Urinary bladder (tissue), 4 donors: ENCODE data around the gene FANCD2. TPM values are rescaled to one million over a fixed set of nuclear protein-coding genes. Genes with fewer than 3 reads are reported as not detected.
A peak's percentile ranks its signal among the peaks of the same experiment; 100 is the strongest.
"Not testable (repeated sequence)": the region's sequence is repeated elsewhere in the genome, so short reads cannot be mapped to it uniquely, and the experiment has no call there.

Experiments used
- DNase-seq: peaks from one replicate; pipeline ENCODE4 v3.0.0-alpha.2; 2015; ENCODE audit errors: extremely low spot score
- H3K27ac ChIP-seq: one replicate; pipeline ENCODE4 v1.5.1; 2013; ENCODE audit warnings: low read depth, mild to moderate bottlenecking, moderate library complexity
- H3K36me3 ChIP-seq: one replicate; pipeline ENCODE4 v1.6.1; 2013; ENCODE audit warnings: mild to moderate bottlenecking, moderate library complexity; ENCODE audit not compliant: insufficient read depth
- H3K4me1 ChIP-seq: one replicate; pipeline ENCODE4 v1.6.1; 2013; ENCODE audit warnings: mild to moderate bottlenecking, moderate library complexity; ENCODE audit not compliant: insufficient read depth
- H3K4me3 ChIP-seq: one replicate; pipeline ENCODE4 v1.5.1; 2013; ENCODE audit warnings: low read depth, low read length
- WGBS: extraction: QIAGEN DNeasy Blood & Tissue Kit; methylation state at CpG from one replicate; pipeline ENCODE4 v1.1.7; 2013; 5-methylcytosine and 5-hydroxymethylcytosine counted together
- polyA plus RNA-seq: library from polyadenylated mRNA; stranded (reverse); fragments of 200-250 nt; gene quantifications from one replicate; pipeline ENCODE4 v1.2.3, GENCODE V29; 2013
- total RNA-seq: library from RNA; depleted of rRNA; stranded (reverse); fragments of >200 nt; gene quantifications from one replicate; pipeline ENCODE4 v1.2.3, GENCODE V29; 2014
- donor health status: healthy with polysubstance abuse.
- donor health status: healthy.

The FANCD2 gene
- total and polyA plus RNA-seq, 2 donors = 1.7 to 12.1 TPM

DNA sequence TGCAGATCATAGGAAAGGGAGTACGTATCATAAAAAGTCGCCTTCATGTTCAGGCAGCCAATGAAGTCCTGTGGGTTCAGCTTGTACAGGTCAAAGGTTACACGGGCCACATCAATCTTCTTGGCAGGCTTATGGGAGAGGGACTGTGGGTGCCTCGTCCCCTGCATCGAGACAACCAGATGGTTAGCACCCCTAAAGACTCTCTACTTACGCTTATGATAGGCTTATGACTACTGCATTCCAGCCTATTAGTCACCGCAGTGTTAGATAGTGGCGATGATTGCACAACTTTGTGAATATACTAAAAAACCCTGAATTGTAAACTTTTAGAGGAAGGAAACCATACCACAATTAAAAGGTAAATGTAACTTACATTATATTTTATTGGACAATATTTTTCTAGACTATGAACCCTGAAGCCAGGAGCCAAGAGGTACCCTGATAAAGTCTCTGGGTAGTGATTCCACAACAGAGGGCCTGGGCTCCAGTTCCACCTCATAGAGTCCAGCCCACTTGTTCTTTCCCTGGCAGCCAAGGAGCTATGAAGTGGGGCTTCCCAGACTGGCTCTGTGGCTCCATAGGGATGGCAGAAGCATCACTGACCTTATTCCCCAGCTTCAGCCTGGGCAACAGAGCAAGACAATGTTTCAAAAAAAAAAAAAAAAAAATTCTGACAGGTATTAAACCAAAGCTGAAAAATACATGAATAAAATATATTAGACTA lies 2.5 kb upstream of the FANCD2 start:
- 83% methylated on average over 8 of the region's 8 CpGs for WGBS

DNA sequence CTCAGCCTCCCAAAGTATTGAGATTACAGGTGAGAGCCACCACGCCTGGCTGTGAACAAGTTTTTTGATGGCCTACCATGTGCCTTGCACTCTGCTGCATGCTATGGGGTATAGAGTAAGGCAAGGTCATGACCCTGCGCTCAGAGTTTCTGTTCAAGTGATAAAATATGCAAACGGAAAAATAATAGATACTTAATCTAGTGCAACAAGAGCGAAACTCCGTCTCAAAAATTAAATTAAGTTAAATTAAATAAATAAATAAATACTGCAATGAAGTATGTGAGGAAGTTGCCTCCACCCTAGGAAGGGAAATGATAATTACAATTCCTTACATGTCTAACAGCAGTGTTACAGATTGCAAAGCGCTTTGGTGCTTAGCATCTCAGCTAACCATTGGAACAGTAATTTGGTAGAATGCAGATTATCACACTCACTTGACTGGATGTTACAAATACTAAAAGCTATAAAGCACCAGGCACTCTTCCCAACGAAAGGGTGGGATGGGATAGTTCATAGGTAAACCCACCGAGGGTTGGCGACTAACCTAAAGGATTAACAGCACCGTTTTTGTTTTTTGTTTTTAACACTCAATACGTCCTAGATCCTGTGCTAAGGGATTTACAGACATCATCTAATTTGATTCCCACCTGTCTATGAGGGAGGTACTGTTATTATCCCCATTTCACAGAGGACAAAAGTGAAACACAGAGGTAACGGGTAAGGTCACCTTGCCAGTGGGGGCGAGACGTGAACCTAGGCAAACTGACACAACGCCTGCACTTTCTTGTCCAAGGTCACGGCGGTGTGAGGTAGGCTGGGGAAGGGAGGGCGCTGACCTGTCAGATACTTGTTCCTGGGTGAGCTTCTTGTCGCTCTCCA lies 793 bp upstream of the FANCD2 start:
- DNase-seq = no peak
- Histone ChIP-seq H3K4me3 (peak overlapping the region; percentile 85), H3K27ac (no peak overlapping the region), H3K4me1 (peaks cover 3% of the 10 kb centered on the region), H3K36me3 (no peaks in the 10 kb centered on the region)
- WGBS = 28% methylated on average over 19 of the region's 19 CpGs

More for the DNA sequence above, 2.5 kb upstream of the FANCD2 start:
- no peak for DNase-seq
- Histone ChIP-seq H3K27ac (no peak overlapping the region), H3K36me3 (no peaks in the 10 kb centered on the region), H3K4me1 (peaks cover 3% of the 10 kb centered on the region), H3K4me3 (no peak overlapping the region)

GRCh38 chr3:10041034-10041433 lies 14.8 kb downstream of the FANCD2 start:
- no peak for DNase-seq
- H3K4me3 ChIP-seq = no peak overlapping the region
- H3K4me1 ChIP-seq = no peaks in the 10 kb centered on the region
- 97% methylated on average over 5 of the region's 5 CpGs for WGBS
- H3K27ac ChIP-seq = no peak overlapping the region
- H3K36me3 ChIP-seq = no peaks in the 10 kb centered on the region

DNA sequence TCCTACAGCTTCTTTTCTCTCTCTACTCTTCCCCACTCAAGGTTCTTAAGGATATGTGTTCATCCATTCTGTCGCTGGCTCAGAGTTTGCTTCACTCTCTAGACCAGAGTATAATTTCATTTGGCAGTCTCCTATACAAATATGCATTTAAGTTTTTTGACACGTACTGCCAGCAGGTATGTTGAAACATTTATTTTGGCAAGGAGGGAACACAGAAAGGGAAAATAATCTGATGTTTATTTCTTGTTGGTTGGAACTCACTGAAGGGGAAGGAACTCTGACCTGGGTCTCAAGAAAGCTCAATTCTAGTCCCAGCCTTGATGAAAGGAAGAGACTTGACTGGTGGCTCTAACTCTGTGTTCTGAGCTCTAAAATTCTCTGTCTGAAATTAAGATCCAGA lies 21.6 kb downstream of the FANCD2 start:
- H3K4me1 ChIP-seq = no peaks in the 10 kb centered on the region
- no peak overlapping the region for H3K27ac ChIP-seq
- DNase-seq = no peak
- 77% methylated on average over 2 of the region's 2 CpGs for WGBS
- no peaks in the 10 kb centered on the region for H3K36me3 ChIP-seq
- H3K4me3 ChIP-seq = no peak overlapping the region

DNA sequence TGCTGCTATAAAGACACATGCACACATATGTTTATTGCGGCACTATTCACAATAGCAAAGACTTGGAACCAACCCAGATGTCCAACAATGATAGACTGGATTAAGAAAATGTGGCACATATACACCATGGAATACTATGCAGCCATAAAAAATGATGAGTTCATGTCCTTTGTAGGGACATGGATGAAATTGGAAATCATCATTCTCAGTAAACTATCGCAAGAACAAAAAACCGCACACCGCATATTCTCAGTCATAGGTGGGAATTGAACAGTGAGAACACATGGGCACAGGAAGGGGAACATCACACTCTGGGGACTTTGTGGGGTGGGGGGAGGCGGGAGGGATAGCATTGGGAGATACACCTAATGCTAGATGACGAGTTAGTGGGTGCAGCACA lies 26.8 kb downstream of the FANCD2 start:
- not testable (repeated sequence) for H3K36me3 ChIP-seq, H3K27ac ChIP-seq, H3K4me3 ChIP-seq, DNase-seq, H3K4me1 ChIP-seq
- 96% methylated on average over 5 of the region's 6 CpGs for WGBS

DNA sequence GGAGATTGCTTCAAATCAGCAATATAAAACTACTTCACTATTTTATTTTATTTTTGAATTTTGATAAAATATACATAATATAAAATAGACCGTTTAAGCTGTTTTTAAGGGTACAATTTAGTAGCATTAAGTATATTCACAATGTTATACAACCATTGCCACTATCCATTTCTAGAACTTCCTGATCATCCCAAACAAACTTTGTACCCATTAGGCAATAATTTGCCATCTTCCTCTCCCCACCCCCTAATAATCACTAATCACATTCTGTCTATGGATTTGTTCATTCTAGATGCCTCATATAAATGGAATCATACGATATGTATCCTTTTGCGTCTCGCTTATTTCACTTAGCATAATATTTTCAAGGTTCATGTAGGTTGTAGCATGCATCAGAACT lies 28.9 kb downstream of the FANCD2 start:
- Histone ChIP-seq H3K4me1 (no peaks in the 10 kb centered on the region), H3K4me3 (no peak overlapping the region), H3K27ac (no peak overlapping the region), H3K36me3 (no peaks in the 10 kb centered on the region)
- whole genome bisulfite sequencing = 98% methylated on average over 4 of the region's 4 CpGs
- no peak for DNase-seq

GRCh38 chr3:10070077-10070476 lies 43.8 kb downstream of the FANCD2 start:
- not testable (repeated sequence) for H3K27ac ChIP-seq, H3K4me1 ChIP-seq, H3K4me3 ChIP-seq, H3K36me3 ChIP-seq, DNase-seq
- 94% methylated on average over 31 of the region's 33 CpGs for WGBS

- Histone ChIP-seq H3K27ac (no peak overlapping the region), H3K4me3 (no peak overlapping the region), H3K4me1 (no peaks in the 10 kb centered on the region), H3K36me3 (no peaks in the 10 kb centered on the region)
- DNase-seq = no peak
Measured at GRCh38 chr3:10074666-10075065, 48.4 kb downstream of the FANCD2 start.

- DNase-seq = no peak
- H3K4me1 ChIP-seq = no peaks in the 10 kb centered on the region
- H3K36me3 ChIP-seq = no peaks in the 10 kb centered on the region
- H3K27ac ChIP-seq = no peak overlapping the region
- no peak overlapping the region for H3K4me3 ChIP-seq
- 90% methylated on average over 4 of the region's 4 CpGs for WGBS
Measured at GRCh38 chr3:10081871-10082270, 55.6 kb downstream of the FANCD2 start.

- H3K4me1 ChIP-seq = no peaks in the 10 kb centered on the region
- no peaks in the 10 kb centered on the region for H3K36me3 ChIP-seq
- WGBS = 88% methylated on average over 1 of the region's 1 CpG
- DNase-seq = no peak
- no peak overlapping the region for H3K4me3 ChIP-seq
- no peak overlapping the region for H3K27ac ChIP-seq
Measured at GRCh38 chr3:10085738-10086137, 59.5 kb downstream of the FANCD2 start.

GRCh38 chr3:10088256-10088655 lies 62.0 kb downstream of the FANCD2 start:
- H3K36me3 ChIP-seq = peaks cover 1% of the 10 kb centered on the region
- no peak overlapping the region for H3K27ac ChIP-seq
- 90% methylated on average over 4 of the region's 4 CpGs for WGBS

DNA sequence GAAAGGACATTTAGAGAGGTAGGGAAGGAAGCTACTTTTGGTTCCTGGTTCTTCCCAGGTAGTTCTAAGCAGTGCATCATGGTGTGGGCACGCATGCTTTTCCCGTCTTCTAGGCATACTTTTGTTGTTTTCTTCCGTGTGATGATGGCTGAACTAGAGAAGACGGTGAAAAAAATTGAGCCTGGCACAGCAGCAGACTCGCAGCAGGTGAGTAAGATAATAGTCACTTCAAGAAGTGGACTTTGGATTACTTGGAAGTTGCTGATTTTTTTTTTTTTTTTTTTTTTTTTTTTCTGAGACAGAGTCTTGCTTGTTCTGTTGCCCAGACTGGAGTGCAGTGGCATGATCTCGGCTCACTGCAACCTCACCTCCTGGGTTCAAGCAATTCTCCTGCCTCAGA lies 63.9 kb downstream of the FANCD2 start:
- Histone ChIP-seq H3K27ac (no peak overlapping the region), H3K4me3 (no peak overlapping the region), H3K4me1 (no peaks in the 10 kb centered on the region), H3K36me3 (peaks cover 1% of the 10 kb centered on the region)
- no peak for DNase-seq
- WGBS = 97% methylated on average over 6 of the region's 6 CpGs

More at GRCh38 chr3:10088256-10088655, 62.0 kb downstream of the FANCD2 start:
- H3K4me3 ChIP-seq = no peak overlapping the region
- no peaks in the 10 kb centered on the region for H3K4me1 ChIP-seq
- DNase-seq = no peak

DNA sequence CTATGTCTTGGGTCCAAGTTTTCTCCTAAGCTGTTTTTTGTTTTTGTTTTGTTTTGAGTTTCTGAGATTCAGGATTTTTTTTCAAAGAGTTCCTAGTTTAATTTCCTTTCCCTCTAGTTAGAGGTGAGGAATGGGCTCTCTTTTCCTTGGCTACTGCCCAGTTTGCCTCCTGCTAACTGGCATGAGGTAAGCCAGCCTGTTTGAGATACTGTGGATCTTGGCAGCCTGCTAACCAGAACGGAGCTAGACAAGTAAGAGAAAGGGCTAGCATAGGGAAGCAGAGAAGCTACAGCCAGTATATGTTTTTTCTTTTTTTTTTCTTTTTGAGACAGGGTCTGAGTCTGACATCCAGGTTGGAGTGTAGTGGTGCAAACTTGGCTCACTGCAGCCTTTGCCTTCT lies 64.5 kb downstream of the FANCD2 start:
- not testable (repeated sequence) for H3K4me1 ChIP-seq, H3K36me3 ChIP-seq, DNase-seq, H3K27ac ChIP-seq, H3K4me3 ChIP-seq
- 86% methylated on average over 1 of the region's 1 CpG for WGBS

DNA sequence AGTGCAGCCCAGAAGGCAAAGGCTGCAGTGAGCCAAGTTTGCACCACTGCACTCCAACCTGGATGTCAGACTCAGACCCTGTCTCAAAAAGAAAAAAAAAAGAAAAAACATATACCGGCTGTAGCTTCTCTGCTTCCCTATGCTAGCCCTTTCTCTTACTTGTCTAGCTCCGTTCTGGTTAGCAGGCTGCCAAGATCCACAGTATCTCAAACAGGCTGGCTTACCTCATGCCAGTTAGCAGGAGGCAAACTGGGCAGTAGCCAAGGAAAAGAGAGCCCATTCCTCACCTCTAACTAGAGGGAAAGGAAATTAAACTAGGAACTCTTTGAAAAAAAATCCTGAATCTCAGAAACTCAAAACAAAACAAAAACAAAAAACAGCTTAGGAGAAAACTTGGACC lies 65.2 kb downstream of the FANCD2 start:
- 67% methylated on average over 2 of the region's 2 CpGs for WGBS
- H3K27ac ChIP-seq, DNase-seq, H3K36me3 ChIP-seq, H3K4me3 ChIP-seq, H3K4me1 ChIP-seq: not testable (repeated sequence)
